ENCODE measurements around the gene MUC5B. TPM values are rescaled to one million over a fixed set of nuclear protein-coding genes. Genes with fewer than 3 reads are reported as not detected.

MUC5B gene
- total and polyA plus RNA-seq, 7 experiments from 2014 or later = not detected

GRCh38 chr11:1177020-1177770 lies 45.7 kb upstream of the MUC5B start:
- intact Hi-C loops (cut with micrococcal nuclease) = no loop called here

GRCh38 chr11:1177771-1178090 lies 45.1 kb upstream of the MUC5B start:
- DNase-seq = no peak
- POLR2A ChIA-PET = no interaction called here
- no peak overlapping the region for H3K27ac Mint-ChIP-seq
- CTCF ChIA-PET = no interaction called here
- H3K4me1 Mint-ChIP-seq = peaks cover 0 to 5% (median 4%) of the 10 kb centered on the region in 7 donors
- Histone ChIP-seq H3K27me3 (ENCODE audit: control insufficient read depth in 2 of 2, insufficient read depth in 2 of 2, low read length in 2 of 2) (no peaks in the 10 kb centered on the region), H3K4me1 (ENCODE audit: control insufficient read depth in 2 of 2, insufficient read depth in 2 of 2, low read length in 2 of 2) (no peaks in the 10 kb centered on the region), H3K36me3 (ENCODE audit: control insufficient read depth in 2 of 3, insufficient read depth in 3 of 3, low read length in 3 of 3) (no peaks in the 10 kb centered on the region), H3K4me3 (ENCODE audit: low read length) (no peak overlapping the region), H3K27ac (ENCODE audit: low read depth, low read length) (no peak overlapping the region), H3K9me3 (ENCODE audit: control insufficient read depth in 2 of 3, low read length in 3 of 3) (no peaks in the 10 kb centered on the region)
- H3K27me3 Mint-ChIP-seq = peaks cover 0 to 5% (median 0%) of the 10 kb centered on the region in 5 donors
- intact Hi-C loops (cut with micrococcal nuclease) = no loop called here
- peaks cover 0 to 7% (median 0%) of the 10 kb centered on the region in 11 donors for H3K9me3 Mint-ChIP-seq
- H3K4me3 Mint-ChIP-seq = no peak overlapping the region
- ATAC-seq = no peak
- H3K36me3 Mint-ChIP-seq = peaks cover 0 to 3% (median 0%) of the 10 kb centered on the region in 5 donors

More at GRCh38 chr11:1177020-1177770, 45.7 kb upstream of the MUC5B start:
- Mint-ChIP-seq H3K27me3 (peaks cover 0 to 5% (median 0%) of the 10 kb centered on the region in 5 donors), H3K4me1 (peaks cover 0 to 5% (median 4%) of the 10 kb centered on the region in 7 donors), H3K27ac (no peak overlapping the region), H3K4me3 (no peak overlapping the region), H3K36me3 (peaks cover 0 to 3% (median 0%) of the 10 kb centered on the region in 5 donors), H3K9me3 (peaks cover 0 to 7% (median 0%) of the 10 kb centered on the region in 11 donors)
- no peak for DNase-seq
- no peaks in the 10 kb centered on the region for H3K9me3 ChIP-seq (ENCODE audit: control insufficient read depth in 2 of 3, low read length in 3 of 3)
- H3K4me1 ChIP-seq (ENCODE audit: control insufficient read depth in 2 of 2, insufficient read depth in 2 of 2, low read length in 2 of 2) = no peaks in the 10 kb centered on the region
- no peak overlapping the region for H3K4me3 ChIP-seq (ENCODE audit: low read length)
- no peak for ATAC-seq
- POLR2A ChIA-PET = no interaction called here
- H3K27me3 ChIP-seq (ENCODE audit: control insufficient read depth in 2 of 2, insufficient read depth in 2 of 2, low read length in 2 of 2) = no peaks in the 10 kb centered on the region
- no peaks in the 10 kb centered on the region for H3K36me3 ChIP-seq (ENCODE audit: control insufficient read depth in 2 of 3, insufficient read depth in 3 of 3, low read length in 3 of 3)
- H3K27ac ChIP-seq (ENCODE audit: low read depth, low read length) = no peak overlapping the region
- CTCF ChIA-PET = no interaction called here

GRCh38 chr11:1178201-1178885 lies 44.5 kb upstream of the MUC5B start:
- no peak overlapping the region for H3K4me3 Mint-ChIP-seq
- H3K27me3 Mint-ChIP-seq = peaks cover 0 to 5% (median 0%) of the 10 kb centered on the region in 5 donors
- H3K36me3 ChIP-seq (ENCODE audit: control insufficient read depth in 2 of 3, insufficient read depth in 3 of 3, low read length in 3 of 3) = no peaks in the 10 kb centered on the region
- no peak overlapping the region for H3K27ac ChIP-seq (ENCODE audit: low read depth, low read length)
- CTCF ChIA-PET = no interaction called here
- no peak for ATAC-seq
- H3K4me1 Mint-ChIP-seq = peaks cover 0 to 5% (median 4%) of the 10 kb centered on the region in 7 donors
- DNase-seq = no peak
- H3K9me3 Mint-ChIP-seq = peaks cover 0 to 7% (median 0%) of the 10 kb centered on the region in 11 donors
- POLR2A ChIA-PET = no interaction called here
- H3K9me3 ChIP-seq (ENCODE audit: control insufficient read depth in 2 of 3, low read length in 3 of 3) = no peaks in the 10 kb centered on the region
- no peak overlapping the region for H3K27ac Mint-ChIP-seq
- H3K4me3 ChIP-seq (ENCODE audit: low read length) = no peak overlapping the region
- H3K4me1 ChIP-seq (ENCODE audit: control insufficient read depth in 2 of 2, insufficient read depth in 2 of 2, low read length in 2 of 2) = no peaks in the 10 kb centered on the region
- intact Hi-C loops (cut with micrococcal nuclease) = no loop called here
- peaks cover 0 to 3% (median 0%) of the 10 kb centered on the region in 5 donors for H3K36me3 Mint-ChIP-seq
- H3K27me3 ChIP-seq (ENCODE audit: control insufficient read depth in 2 of 2, insufficient read depth in 2 of 2, low read length in 2 of 2) = no peaks in the 10 kb centered on the region

- CTCF ChIA-PET = no interaction called here
- Mint-ChIP-seq H3K9me3 (peaks cover 0 to 7% (median 0%) of the 10 kb centered on the region in 11 donors), H3K4me3 (no peak overlapping the region), H3K36me3 (peaks cover 0 to 3% (median 0%) of the 10 kb centered on the region in 5 donors), H3K27me3 (peaks cover 0 to 5% (median 0%) of the 10 kb centered on the region in 5 donors), H3K27ac (no peak overlapping the region), H3K4me1 (peaks cover 0 to 5% (median 4%) of the 10 kb centered on the region in 7 donors)
- H3K27ac ChIP-seq (ENCODE audit: low read depth, low read length) = no peak overlapping the region
- H3K9me3 ChIP-seq (ENCODE audit: control insufficient read depth in 2 of 3, low read length in 3 of 3) = no peaks in the 10 kb centered on the region
- no peak for ATAC-seq
- no peak for DNase-seq
- H3K36me3 ChIP-seq (ENCODE audit: control insufficient read depth in 2 of 3, insufficient read depth in 3 of 3, low read length in 3 of 3) = no peaks in the 10 kb centered on the region
- intact Hi-C loops (cut with micrococcal nuclease) = no loop called here
- no peaks in the 10 kb centered on the region for H3K4me1 ChIP-seq (ENCODE audit: control insufficient read depth in 2 of 2, insufficient read depth in 2 of 2, low read length in 2 of 2)
- POLR2A ChIA-PET = no interaction called here
- no peak overlapping the region for H3K4me3 ChIP-seq (ENCODE audit: low read length)
- H3K27me3 ChIP-seq (ENCODE audit: control insufficient read depth in 2 of 2, insufficient read depth in 2 of 2, low read length in 2 of 2) = no peaks in the 10 kb centered on the region
Measured at GRCh38 chr11:1178906-1179305, 44.0 kb upstream of the MUC5B start.

- Histone ChIP-seq H3K9me3 (ENCODE audit: control insufficient read depth in 2 of 3, low read length in 3 of 3) (no peaks in the 10 kb centered on the region), H3K27me3 (ENCODE audit: control insufficient read depth in 2 of 2, insufficient read depth in 2 of 2, low read length in 2 of 2) (no peaks in the 10 kb centered on the region), H3K27ac (ENCODE audit: low read depth, low read length) (no peak overlapping the region), H3K4me1 (ENCODE audit: control insufficient read depth in 2 of 2, insufficient read depth in 2 of 2, low read length in 2 of 2) (no peaks in the 10 kb centered on the region), H3K36me3 (ENCODE audit: control insufficient read depth in 2 of 3, insufficient read depth in 3 of 3, low read length in 3 of 3) (no peaks in the 10 kb centered on the region), H3K4me3 (ENCODE audit: low read length) (no peak overlapping the region)
- DNase-seq = no peak
- H3K4me1 Mint-ChIP-seq = peaks cover 0 to 5% (median 4%) of the 10 kb centered on the region in 7 donors
- POLR2A ChIA-PET = no interaction called here
- intact Hi-C loops (cut with micrococcal nuclease) = no loop called here
- peaks cover 0 to 5% (median 0%) of the 10 kb centered on the region in 5 donors for H3K27me3 Mint-ChIP-seq
- no peak overlapping the region for H3K27ac Mint-ChIP-seq
- CTCF ChIA-PET = no interaction called here
- ATAC-seq = no peak
- H3K4me3 Mint-ChIP-seq = no peak overlapping the region
- peaks cover 0 to 7% (median 0%) of the 10 kb centered on the region in 11 donors for H3K9me3 Mint-ChIP-seq
- peaks cover 0 to 3% (median 0%) of the 10 kb centered on the region in 5 donors for H3K36me3 Mint-ChIP-seq
Measured at GRCh38 chr11:1179641-1180040, 43.2 kb upstream of the MUC5B start.

GRCh38 chr11:1180171-1180570 lies 42.7 kb upstream of the MUC5B start:
- Mint-ChIP-seq H3K36me3 (peaks cover 0 to 3% (median 0%) of the 10 kb centered on the region in 5 donors), H3K27ac (no peak overlapping the region), H3K9me3 (peaks cover 0 to 7% (median 0%) of the 10 kb centered on the region in 11 donors), H3K4me3 (no peak overlapping the region), H3K4me1 (peaks cover 0 to 5% (median 4%) of the 10 kb centered on the region in 7 donors), H3K27me3 (peaks cover 0 to 5% (median 0%) of the 10 kb centered on the region in 5 donors)
- H3K4me1 ChIP-seq (ENCODE audit: control insufficient read depth in 2 of 2, insufficient read depth in 2 of 2, low read length in 2 of 2) = no peaks in the 10 kb centered on the region
- DNase-seq (no peak), ATAC-seq (no peak)
- ChIA-PET POLR2A (no interaction called here), CTCF (no interaction called here)
- no peaks in the 10 kb centered on the region for H3K27me3 ChIP-seq (ENCODE audit: control insufficient read depth in 2 of 2, insufficient read depth in 2 of 2, low read length in 2 of 2)
- no peak overlapping the region for H3K4me3 ChIP-seq (ENCODE audit: low read length)
- intact Hi-C loops (cut with micrococcal nuclease) = no loop called here
- H3K27ac ChIP-seq (ENCODE audit: low read depth, low read length) = no peak overlapping the region
- no peaks in the 10 kb centered on the region for H3K36me3 ChIP-seq (ENCODE audit: control insufficient read depth in 2 of 3, insufficient read depth in 3 of 3, low read length in 3 of 3)
- H3K9me3 ChIP-seq (ENCODE audit: control insufficient read depth in 2 of 3, low read length in 3 of 3) = no peaks in the 10 kb centered on the region

Data from naive thymus-derived CD4-positive, alpha-beta T cell (primary cell).